Activated T-cell treated with anti-CD3 and anti-CD28 coated beads, Interleukin-2, amount 50 U/mL, for 72 hours (primary cell): ENCODE data around the gene TYK2. TPM values are rescaled to one million over a fixed set of nuclear protein-coding genes. Genes with fewer than 3 reads are reported as not detected.
A peak's percentile ranks its signal among the peaks of the same experiment; 100 is the strongest.
"Not testable (repeated sequence)": the region's sequence is repeated elsewhere in the genome, so short reads cannot be mapped to it uniquely, and the experiment has no call there.

ENCODE experiments used
- ATAC-seq, 2 donors: fragments of 150-1000 bp; cut with Tn5 transposase; replicated peaks in 1 of 2; 2 replicates each; pipeline ENCODE4 v1.10.0; 2021; ENCODE audit warnings: moderate library complexity in 2 of 2, mild to moderate bottlenecking in 1 of 2
- DNase-seq, 2 donors: peaks; one replicate each; pipeline ENCODE4 v3.0.0; 2021 to 2022; ENCODE audit warnings: mixed read lengths in 1 of 2
- H3K27ac Mint-ChIP-seq: one replicate; pipeline ENCODE4 v1.8.0; 2022; ENCODE audit warnings: mild to moderate bottlenecking, moderate library complexity, mixed read lengths
- H3K27me3 Mint-ChIP-seq: one replicate; pipeline ENCODE4 v1.8.0; 2022; ENCODE audit warnings: low read depth, mixed read lengths
- H3K36me3 Mint-ChIP-seq, 2 donors: one replicate each; pipeline ENCODE4 v1.8.0; 2022; ENCODE audit warnings: mixed read lengths in 2 of 2, mild to moderate bottlenecking in 1 of 2; ENCODE audit not compliant: insufficient read depth in 2 of 2
- H3K4me1 Mint-ChIP-seq: one replicate; pipeline ENCODE4 v1.8.0; 2022; ENCODE audit warnings: low read depth, mixed read lengths
- H3K4me3 Mint-ChIP-seq, 2 donors: one replicate each; pipeline ENCODE4 v1.8.0; 2022; ENCODE audit warnings: mild to moderate bottlenecking in 2 of 2, mixed read lengths in 2 of 2, moderate library complexity in 2 of 2
- H3K9me3 Mint-ChIP-seq, 2 donors: one replicate each; pipeline ENCODE4 v1.8.0; 2022; ENCODE audit warnings: mixed read lengths in 2 of 2
- total RNA-seq, 2 donors: library from RNA; stranded (reverse); gene quantifications; one replicate each; pipeline ENCODE4 v1.2.3, GENCODE V29; 2022

TYK2 gene
- total RNA-seq, 2 donors from 2014 or later: 174 to 222 TPM

GRCh38 chr19:10402441-10403038, 22.2 kb upstream of the TYK2 start:
- no peak for DNase-seq

GRCh38 chr19:10399878-10400277, 19.5 kb upstream of the TYK2 start:
- ATAC-seq (no peak), DNase-seq (no peak)
- no peaks in the 10 kb centered on the region for H3K27me3 Mint-ChIP-seq
- H3K27ac Mint-ChIP-seq: no peak overlapping the region
- no peaks in the 10 kb centered on the region for H3K9me3 Mint-ChIP-seq
- H3K36me3 Mint-ChIP-seq: peaks cover 16 to 18% of the 10 kb centered on the region in 2 donors
- H3K4me3 Mint-ChIP-seq: no peak overlapping the region
- peaks cover 38% of the 10 kb centered on the region for H3K4me1 Mint-ChIP-seq

More at GRCh38 chr19:10402441-10403038, 22.2 kb upstream of the TYK2 start:
- Mint-ChIP-seq H3K36me3 (peaks cover 7 to 17% of the 10 kb centered on the region in 2 donors), H3K4me1 (peaks cover 62% of the 10 kb centered on the region), H3K27ac (peak overlapping the region; percentile 96), H3K9me3 (no peaks in the 10 kb centered on the region), H3K4me3 (peak overlapping the region; percentile 92 to 98), H3K27me3 (no peaks in the 10 kb centered on the region)
- no peak for ATAC-seq

- not testable (repeated sequence) for ATAC-seq, H3K4me3 Mint-ChIP-seq, H3K27ac Mint-ChIP-seq, DNase-seq, H3K9me3 Mint-ChIP-seq, H3K27me3 Mint-ChIP-seq
- Mint-ChIP-seq H3K4me1 (peaks cover 38% of the 10 kb centered on the region), H3K36me3 (peaks cover 16 to 18% of the 10 kb centered on the region in 2 donors)
These were observed 19.0 kb upstream of the TYK2 start for GRCh38 chr19:10399340-10399739.

DNA sequence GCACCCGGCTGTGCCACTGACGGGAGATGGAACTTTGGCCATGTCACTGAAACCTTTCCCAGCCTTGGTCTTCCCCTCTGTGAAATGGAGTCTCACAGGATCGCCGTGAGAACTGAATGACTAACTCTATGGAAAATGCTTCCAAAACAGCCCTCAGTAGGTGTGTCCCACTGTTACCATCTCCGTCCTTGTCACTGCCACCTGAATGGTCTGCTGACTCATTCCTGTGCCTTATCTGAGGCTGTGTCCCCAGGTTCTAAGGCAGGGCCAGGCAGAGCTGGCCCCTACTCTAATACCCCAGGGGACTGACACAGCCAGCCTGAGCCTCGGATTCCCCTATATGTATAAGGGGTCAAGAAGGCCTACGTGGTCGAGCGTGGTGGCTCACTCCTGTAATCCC, 18.4 kb upstream of the TYK2 start:
- ATAC-seq: no peak
- Mint-ChIP-seq H3K27me3 (no peaks in the 10 kb centered on the region), H3K4me3 (no peak overlapping the region), H3K4me1 (peaks cover 38% of the 10 kb centered on the region), H3K27ac (peak overlapping the region; percentile 61), H3K9me3 (no peaks in the 10 kb centered on the region), H3K36me3 (peaks cover 17 to 18% of the 10 kb centered on the region in 2 donors)
- no peak for DNase-seq

DNA sequence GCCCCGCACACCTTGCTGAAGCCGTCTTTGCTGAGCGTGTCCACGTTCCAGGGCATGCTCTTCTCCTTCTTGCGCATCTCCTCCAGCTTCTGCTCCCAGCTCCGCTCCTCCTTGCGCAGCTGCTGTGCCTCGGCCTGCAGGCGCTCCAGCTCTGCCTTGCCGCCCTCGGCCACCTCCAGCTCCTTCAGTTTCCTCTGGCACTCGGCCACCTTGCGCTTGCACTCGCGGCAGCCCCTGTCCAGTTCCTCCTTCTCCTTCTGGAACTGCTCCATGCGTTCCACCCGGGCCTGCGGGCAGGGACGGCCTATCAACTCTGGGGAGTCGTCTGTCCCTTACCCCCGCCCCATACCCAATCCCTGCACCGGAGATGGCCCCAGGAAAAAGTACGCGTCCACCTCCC, 15.5 kb upstream of the TYK2 start:
- Mint-ChIP-seq H3K36me3 (peaks cover 7 to 15% of the 10 kb centered on the region in 2 donors), H3K9me3 (no peaks in the 10 kb centered on the region), H3K27me3 (no peaks in the 10 kb centered on the region), H3K4me3 (no peak overlapping the region), H3K4me1 (peaks cover 22% of the 10 kb centered on the region), H3K27ac (no peak overlapping the region)
- DNase-seq: no peak
- no peak for ATAC-seq

- Mint-ChIP-seq H3K27me3 (no peaks in the 10 kb centered on the region), H3K36me3 (peaks cover 7 to 18% of the 10 kb centered on the region in 2 donors), H3K27ac (no peak overlapping the region), H3K9me3 (no peaks in the 10 kb centered on the region), H3K4me3 (no peak overlapping the region), H3K4me1 (peaks cover 21% of the 10 kb centered on the region)
- ATAC-seq (no peak), DNase-seq (no peak)
These were observed 15.1 kb upstream of the TYK2 start for GRCh38 chr19:10395436-10395835.

DNA sequence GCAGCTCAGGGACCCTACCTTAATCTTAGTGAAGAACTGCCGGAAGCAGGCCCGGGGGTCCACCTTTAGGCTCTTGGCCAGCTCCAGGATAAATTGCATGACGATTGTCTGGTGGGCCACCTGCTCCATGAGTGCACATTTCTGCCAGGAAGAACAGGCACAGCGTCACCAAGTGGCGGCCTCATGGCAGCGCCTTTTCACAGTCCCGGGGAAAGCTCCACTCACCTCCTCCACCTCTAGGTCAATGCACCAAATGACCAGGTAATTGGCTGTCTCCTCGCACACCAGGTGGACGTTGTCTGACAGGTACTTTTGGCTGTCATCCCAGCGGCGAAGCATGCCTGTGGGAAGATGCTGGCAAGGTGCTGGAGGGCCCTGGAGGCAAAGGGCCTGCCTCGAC, 14.6 kb upstream of the TYK2 start:
- no peak for DNase-seq
- H3K9me3 Mint-ChIP-seq: no peaks in the 10 kb centered on the region
- no peak overlapping the region for H3K27ac Mint-ChIP-seq
- peaks cover 7 to 18% of the 10 kb centered on the region in 2 donors for H3K36me3 Mint-ChIP-seq
- no peaks in the 10 kb centered on the region for H3K27me3 Mint-ChIP-seq
- H3K4me1 Mint-ChIP-seq: peaks cover 17% of the 10 kb centered on the region
- no peak for ATAC-seq
- H3K4me3 Mint-ChIP-seq: no peak overlapping the region

DNA sequence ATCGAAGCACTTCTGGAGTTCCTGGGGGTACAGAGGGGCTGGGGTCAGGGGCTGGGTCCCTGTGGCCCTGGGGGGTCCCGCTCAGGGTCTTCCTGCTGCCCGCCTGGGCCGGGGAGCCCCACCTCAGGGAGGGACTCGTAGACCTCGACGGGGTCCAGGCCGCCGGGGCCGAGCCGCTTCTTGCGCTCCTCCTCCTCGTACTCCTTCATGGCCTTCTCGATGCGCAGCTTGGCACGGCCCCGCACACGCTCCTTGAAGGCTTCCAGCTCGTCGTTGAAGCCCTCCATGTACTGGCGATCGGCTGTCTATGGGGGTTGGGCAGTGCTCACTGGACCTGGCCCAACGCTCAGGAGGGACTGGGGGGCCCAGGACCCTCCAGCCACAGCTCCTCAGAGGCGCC, 12.8 kb upstream of the TYK2 start:
- DNase-seq (no peak), ATAC-seq (no peak)
- Mint-ChIP-seq H3K36me3 (peaks cover 7 to 18% of the 10 kb centered on the region in 2 donors), H3K9me3 (no peaks in the 10 kb centered on the region), H3K4me3 (no peak overlapping the region), H3K4me1 (peaks cover 12% of the 10 kb centered on the region), H3K27ac (no peak overlapping the region), H3K27me3 (no peaks in the 10 kb centered on the region)

DNA sequence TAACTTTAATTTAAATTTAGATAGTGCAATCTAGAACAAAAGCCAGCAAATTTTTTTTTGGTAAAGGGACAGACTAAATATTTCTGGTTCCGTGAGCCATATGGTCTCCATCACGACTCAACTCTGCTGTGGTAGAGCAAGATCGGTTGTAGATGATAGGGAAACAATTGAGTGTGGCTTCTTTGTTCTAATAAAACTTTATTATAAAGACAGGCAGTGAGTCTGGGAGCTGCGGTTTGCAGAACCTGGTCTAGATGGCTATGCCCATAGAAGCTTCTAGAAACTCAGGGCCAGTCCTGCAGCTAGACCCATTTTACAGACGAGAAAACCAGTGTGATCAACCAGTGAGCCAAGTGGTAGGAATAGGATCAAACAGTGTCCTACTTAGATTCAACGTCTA, 11.7 kb upstream of the TYK2 start:
- Mint-ChIP-seq H3K4me1 (peaks cover 12% of the 10 kb centered on the region), H3K9me3 (no peaks in the 10 kb centered on the region), H3K36me3 (peaks cover 7 to 18% of the 10 kb centered on the region in 2 donors), H3K27ac (no peak overlapping the region), H3K27me3 (no peaks in the 10 kb centered on the region), H3K4me3 (no peak overlapping the region)
- no peak for ATAC-seq
- no peak for DNase-seq

- Mint-ChIP-seq H3K36me3 (peaks cover 5 to 11% of the 10 kb centered on the region in 2 donors), H3K27ac (no peak overlapping the region), H3K9me3 (no peaks in the 10 kb centered on the region), H3K27me3 (no peaks in the 10 kb centered on the region), H3K4me1 (peaks cover 22% of the 10 kb centered on the region), H3K4me3 (no peak overlapping the region)
- DNase-seq (peak; percentile 63 to 70), ATAC-seq (peak; percentile 59 to 66)
These were observed 10.4 kb upstream of the TYK2 start for GRCh38 chr19:10390652-10391286.

GRCh38 chr19:10389863-10390262, 9.5 kb upstream of the TYK2 start:
- Mint-ChIP-seq H3K27me3 (no peaks in the 10 kb centered on the region), H3K36me3 (peaks cover 3 to 8% of the 10 kb centered on the region in 2 donors), H3K27ac (no peak overlapping the region), H3K4me3 (no peak overlapping the region), H3K9me3 (no peaks in the 10 kb centered on the region), H3K4me1 (peaks cover 23% of the 10 kb centered on the region)
- ATAC-seq (no peak), DNase-seq (no peak)

DNA sequence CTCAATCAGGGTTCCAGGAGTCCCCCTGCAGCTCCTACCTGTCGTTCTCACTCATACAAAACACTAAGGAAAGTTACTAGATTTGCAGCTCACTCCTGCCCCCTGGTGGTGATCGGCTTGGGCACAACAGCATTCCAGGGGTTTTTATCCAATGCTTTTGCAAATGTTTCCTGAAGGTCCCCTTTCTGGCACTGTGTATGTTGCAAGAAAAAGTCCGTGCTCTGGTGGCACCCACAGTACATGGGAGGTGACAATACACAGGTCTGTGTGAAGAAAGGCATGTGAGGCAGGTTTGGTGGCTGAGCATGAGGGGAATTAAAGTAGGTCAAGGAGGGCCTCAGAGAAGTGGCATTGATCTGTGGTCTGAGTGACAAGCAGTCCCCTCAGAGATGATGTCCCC, 8.6 kb upstream of the TYK2 start:
- Mint-ChIP-seq H3K27me3 (no peaks in the 10 kb centered on the region), H3K4me3 (no peak overlapping the region), H3K4me1 (peaks cover 23% of the 10 kb centered on the region), H3K36me3 (peaks cover 2 to 8% of the 10 kb centered on the region in 2 donors), H3K27ac (no peak overlapping the region), H3K9me3 (no peaks in the 10 kb centered on the region)
- ATAC-seq: peak; percentile 37 to 69
- peak; percentile 70 to 85 for DNase-seq

DNA sequence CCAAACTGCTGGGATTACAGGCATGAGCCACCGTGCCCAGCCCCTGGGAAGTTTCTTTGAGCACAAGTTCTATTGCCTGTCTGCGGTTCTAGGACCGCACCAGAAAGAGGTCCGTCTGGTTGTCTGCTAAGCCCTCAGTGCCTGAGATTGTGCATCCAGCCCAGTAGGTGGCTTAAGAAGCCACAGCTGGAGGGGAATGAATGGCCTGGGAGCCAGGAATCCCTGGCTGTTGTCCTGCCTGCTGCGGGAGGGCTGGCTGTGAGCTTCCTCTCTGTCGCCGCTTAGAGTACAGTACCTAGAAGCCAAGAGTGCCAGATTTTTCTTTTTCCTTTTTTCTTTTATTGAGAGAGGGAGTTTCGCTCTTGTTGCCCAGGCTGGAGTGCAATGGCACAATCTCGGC, 4.2 kb upstream of the TYK2 start:
- no peaks in the 10 kb centered on the region for H3K27me3 Mint-ChIP-seq

DNA sequence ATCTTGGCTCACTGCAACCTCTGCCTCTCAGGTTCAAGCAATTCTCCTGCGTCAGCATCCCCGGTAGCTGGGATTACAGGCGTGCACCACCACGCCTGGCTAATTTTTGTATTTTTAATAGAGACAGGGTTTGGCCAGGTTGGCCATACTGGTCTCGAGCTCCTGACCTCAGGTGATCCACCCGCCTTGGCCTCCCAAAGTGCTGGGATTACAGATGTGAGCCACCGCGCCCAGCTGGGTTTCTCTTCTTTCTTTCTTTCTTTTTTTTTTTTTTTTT, 2.8 kb upstream of the TYK2 start:
- H3K4me3 Mint-ChIP-seq: not testable (repeated sequence)

More for the DNA sequence above, 4.2 kb upstream of the TYK2 start:
- Mint-ChIP-seq H3K36me3 (peaks cover 0 to 2% of the 10 kb centered on the region in 2 donors), H3K4me1 (peaks cover 30% of the 10 kb centered on the region), H3K9me3 (no peaks in the 10 kb centered on the region), H3K4me3 (no peak overlapping the region), H3K27ac (no peak overlapping the region)
- ATAC-seq: no peak
- no peak for DNase-seq

More for the DNA sequence above, 2.8 kb upstream of the TYK2 start:
- not testable (repeated sequence) for H3K27ac Mint-ChIP-seq, H3K9me3 Mint-ChIP-seq, ATAC-seq, H3K27me3 Mint-ChIP-seq, H3K36me3 Mint-ChIP-seq, DNase-seq
- peaks cover 35% of the 10 kb centered on the region for H3K4me1 Mint-ChIP-seq
